HepG2 (cell line): ENCODE results near the gene A3GALT2. TPM values are rescaled to one million over a fixed set of nuclear protein-coding genes. Genes with fewer than 3 reads are reported as not detected.
A peak's percentile ranks its signal among the peaks of the same experiment; 100 is the strongest.

ENCODE experiments used
- ATF1 ChIP-seq: IDR thresholded peaks from 2 replicates; pipeline ENCODE4 v1.6.1; 2016; ENCODE audit warnings: mild to moderate bottlenecking, control low read depth
- BHLHE40 ChIP-seq: IDR thresholded peaks from 2 replicates; pipeline ENCODE4 v1.6.1; 2011; ENCODE audit warnings: low read length, improper control_type of control experiment
- ELF3 ChIP-seq: IDR thresholded peaks from 2 replicates; pipeline ENCODE4 v1.6.1; 2016; ENCODE audit warnings: missing genetic modification reagents, missing compliant biosample characterization
- GATAD2A ChIP-seq: IDR thresholded peaks from 2 replicates; pipeline ENCODE4 v1.6.1; 2016
- MED8 ChIP-seq: sonication (generic); formaldehyde crosslinking; IDR thresholded peaks from 2 replicates; pipeline ENCODE4 v1.8.1; 2023; ENCODE audit warnings: mild to moderate bottlenecking, missing genetic modification reagents; ENCODE audit not compliant: insufficient replicate concordance
- PITX1 ChIP-seq: sonication (generic); formaldehyde crosslinking; IDR thresholded peaks from 2 replicates; pipeline ENCODE4 v1.5.1; 2020; ENCODE audit warnings: mild to moderate bottlenecking, missing genetic modification reagents
- POGK ChIP-seq: sonication (generic); formaldehyde crosslinking; conservative IDR thresholded peaks from 2 replicates; pipeline ENCODE4 v1.8.0; 2022; ENCODE audit warnings: mild to moderate bottlenecking, moderate library complexity, missing genetic modification reagents
- SALL2 ChIP-seq: sonication (generic); formaldehyde crosslinking; IDR thresholded peaks from 2 replicates; pipeline ENCODE4 v1.8.1; 2023; ENCODE audit warnings: mild to moderate bottlenecking, missing genetic modification reagents, inconsistent platforms
- SAP130 ChIP-seq: IDR thresholded peaks from 2 replicates; pipeline ENCODE4 v1.6.1; 2016; ENCODE audit warnings: low read depth
- SNAPC2 ChIP-seq: sonication (generic); formaldehyde crosslinking; IDR thresholded peaks from 2 replicates; pipeline ENCODE4 v1.8.1; 2022; ENCODE audit warnings: mild to moderate bottlenecking, missing genetic modification reagents
- TRAFD1 ChIP-seq: sonication (generic); formaldehyde crosslinking; IDR thresholded peaks from 2 replicates; pipeline ENCODE4 v1.5.1; 2020; ENCODE audit warnings: missing genetic modification reagents, mild to moderate bottlenecking, borderline replicate concordance
- ZBTB38 ChIP-seq: sonication (generic); formaldehyde crosslinking; IDR thresholded peaks from 2 replicates; pipeline ENCODE4 v1.5.1; 2020; ENCODE audit warnings: mild to moderate bottlenecking, missing genetic modification reagents
- ZHX2 ChIP-seq, 2 experiments: sonication (generic) in 1 of 2; formaldehyde crosslinking in 1 of 2; IDR thresholded peaks; 2 replicates each; pipeline versions ENCODE4 v1.6.1 to v1.9.0; 2014 to 2022; ENCODE audit warnings: antibody characterized with exemption in 1 of 2, borderline replicate concordance in 1 of 2, inconsistent platforms in 1 of 2, low read depth in 1 of 2, missing genetic modification reagents in 1 of 2
- ZKSCAN8 ChIP-seq: IDR thresholded peaks from 2 replicates; pipeline ENCODE4 v1.6.1; 2016; ENCODE audit warnings: borderline replicate concordance, missing genetic modification reagents, missing compliant biosample characterization
- ZNF143 ChIP-seq: sonication (generic); formaldehyde crosslinking; IDR thresholded peaks from 2 replicates; pipeline ENCODE4 v1.4.0; 2020; ENCODE audit warnings: missing genetic modification reagents
- ZNF737 ChIP-seq: sonication (generic); formaldehyde crosslinking; IDR thresholded peaks from 2 replicates; pipeline ENCODE4 v1.5.0; 2020; ENCODE audit warnings: missing genetic modification reagents, mild to moderate bottlenecking, borderline replicate concordance
- polyA plus RNA-seq, 8 experiments: library from polyadenylated mRNA; depleted of rRNA in 3 of 8; stranded (reverse) in 7 of 8; unstranded in 1 of 8; fragments of >200 nt; fragmentation: Illumina TruSeq in 4 of 8; extraction: Trizol in 4 of 8; gene quantifications; 2 replicates each; pipeline versions ENCODE4 v1.2.1 to v1.2.3, GENCODE V29; 2011 to 2016; ENCODE audit warnings: low read depth in 4 of 8, missing spikeins in 1 of 8, mixed read lengths in 1 of 8; ENCODE audit not compliant: insufficient read depth in 1 of 8
- total RNA-seq, 5 experiments: library from RNA; depleted of rRNA; stranded (reverse); fragments of >200 nt; fragmentation: Illumina TruSeq; extraction: Trizol; gene quantifications; 2 replicates each; pipeline ENCODE4 v1.2.3, GENCODE V29; 2016; ENCODE audit warnings: low read depth in 1 of 5

The A3GALT2 gene
- total and polyA plus RNA-seq, 2 of the 13 experiments (the other 11 are each of a cell fraction or from before 2014, with no cell fraction given), result not detected

GRCh38 chr1:33334081-33334552, 13.2 kb upstream of the A3GALT2 start (continued):
- TF ChIP-seq ZHX2 (IDR thresholded peaks at IDR 0.05; ENCODE audit: low read depth), result no peak
- no peak for TF ChIP-seq ZHX2 (CRISPR knock-in tag; IDR thresholded peaks at IDR 0.05; ENCODE audit: borderline replicate concordance)
- TF ChIP-seq ELF3 (CRISPR knock-in tag), result 0 out of 2 replicates have a peak, but pooled peaks have one; percentile 13
- peak; percentile 63; the same call in 1 of the 2 replicates for TF ChIP-seq ZNF143 (CRISPR knock-in tag)
- TF ChIP-seq SALL2 (CRISPR knock-in tag), result no peak
- no peak for TF ChIP-seq TRAFD1 (CRISPR knock-in tag)
- no peak for TF ChIP-seq ZNF737 (CRISPR knock-in tag)
- TF ChIP-seq PITX1, result peak; percentile 58; the same call in 1 of the 2 replicates
- TF ChIP-seq BHLHE40, result peak; percentile 81
- no peak for TF ChIP-seq MED8
- TF ChIP-seq POGK (CRISPR knock-in tag), result 0 out of 2 replicates have a peak, but pooled peaks have one; percentile 46
- TF ChIP-seq SNAPC2 (CRISPR knock-in tag), result 0 out of 2 replicates have a peak, but pooled peaks have one; percentile 38
- TF ChIP-seq ZKSCAN8, result no peak
- peak; percentile 43; the same call in 1 of the 2 replicates for TF ChIP-seq SAP130
- peak; percentile 69; the same call in 1 of the 2 replicates for TF ChIP-seq ZBTB38
- peak; percentile 32; the same call in 1 of the 2 replicates for TF ChIP-seq GATAD2A
- TF ChIP-seq ATF1 (CRISPR knock-in tag), result no peak
